ENCODE measurements around the gene CHCHD5. TPM values are rescaled to one million over a fixed set of nuclear protein-coding genes. Genes with fewer than 3 reads are reported as not detected.

CHCHD5 gene
- total and polyA plus RNA-seq, 2 of the 8 experiments (the other 6 are each of a cell fraction or from before 2014, with no cell fraction given) = 27.2 to 71.5 TPM

GRCh38 chr2:112588611-112589045, 4.2 kb downstream of the CHCHD5 start:
- no peak overlapping the region for H3K56ac ChIP-seq (replicated peaks; ENCODE audit: insufficient read length, low read depth, low read length)
- FAIRE-seq = no peak
- H2BK20ac ChIP-seq (ENCODE audit: low read length) = no peak overlapping the region
- H3K18ac ChIP-seq (ENCODE audit: extremely low read depth, low read length) = no peak overlapping the region
- H2BK12ac ChIP-seq (ENCODE audit: low read depth, low read length) = no peak overlapping the region
- TF ChIP-seq SP4 (IDR thresholded peaks at IDR 0.05; ENCODE audit: low read length) = no peak
- TF ChIP-seq FOSL1 (IDR thresholded peaks at IDR 0.05; ENCODE audit: insufficient read depth, low read depth, low read length) = no peak
- no peak for DNase-seq (ENCODE audit: low read depth in 1 of 2, low spot score in 2 of 2)
- no peaks in the 10 kb centered on the region for H3K9me3 ChIP-seq (ENCODE audit: insufficient read depth in 2 of 2, low read depth in 1 of 2, low read length in 1 of 2)
- H2BK120ac ChIP-seq (replicated peaks; ENCODE audit: low read depth, low read length) = no peak overlapping the region
- no peak overlapping the region for H4K8ac ChIP-seq (ENCODE audit: extremely low read depth, insufficient read depth, low read length)
- H3K14ac ChIP-seq (ENCODE audit: insufficient read length) = no peak overlapping the region
- WGBS, 2 experiments (ENCODE audit: extremely low coverage in 1 of 2, insufficient coverage in 1 of 2, insufficient read length in 1 of 2, insufficient replicate concordance in 2 of 2, low coverage in 1 of 2, low lambda C conversion rate in 2 of 2, missing lambda C conversion rate in 1 of 2) = 87% methylated on average over 6 of the region's 6 CpGs; no CpG with 5 or more reads in 1 of the 2 experiments
- peaks cover 0 to 4% (median 3%) of the 10 kb centered on the region in 4 experiments; a peak in 6 of 7 replicates for H3K4me1 ChIP-seq (replicated peaks in 1 of 4; ENCODE audit: control insufficient read depth in 3 of 4, insufficient read depth in 4 of 4, low read length in 3 of 4)
- H2BK15ac ChIP-seq (ENCODE audit: low read length) = no peak overlapping the region
- H3K4ac ChIP-seq (replicated peaks; ENCODE audit: insufficient read length, low read depth, low read length) = no peak overlapping the region
- H4K20me1 ChIP-seq (replicated peaks in 1 of 2; ENCODE audit: control insufficient read depth in 1 of 2, insufficient read depth in 2 of 2, low read length in 2 of 2) = no peaks in the 10 kb centered on the region
- H3K79me2 ChIP-seq (ENCODE audit: control insufficient read depth in 1 of 2, insufficient read depth in 2 of 2, low read length in 2 of 2) = no peaks in the 10 kb centered on the region
- no peak overlapping the region for H3K23ac ChIP-seq (ENCODE audit: insufficient read length)
- CTCF ChIA-PET (ENCODE audit: partially characterized antibody) = interaction anchor here (1.1 to 2.1 kb wide), 2 partner anchors 11 to 38 kb away, joined by 4 read pairs; no protein-coding TSS in a partner anchor
- peaks cover 0 to 8% (median 2%) of the 10 kb centered on the region in 4 experiments; a peak in 5 of 8 replicates for H3K36me3 ChIP-seq (ENCODE audit: control insufficient read depth in 2 of 4, insufficient read depth in 4 of 4, low read length in 3 of 4)
- H3K9ac ChIP-seq (replicated peaks in 1 of 4; ENCODE audit: extremely low read depth in 1 of 4, low read depth in 3 of 4, low read length in 3 of 4) = no peak overlapping the region
- no peak overlapping the region for H3K4me2 ChIP-seq (ENCODE audit: insufficient read depth in 1 of 2, low read depth in 2 of 2, low read length in 2 of 2)
- no peaks in the 10 kb centered on the region for H3K79me1 ChIP-seq (ENCODE audit: low read depth, low read length)
- H3K4me3 ChIP-seq (ENCODE audit: extremely low read depth in 1 of 4, insufficient read depth in 2 of 4, low read depth in 3 of 4, low read length in 4 of 4) = no peak overlapping the region
- H3K27me3 ChIP-seq (replicated peaks in 1 of 4; ENCODE audit: control insufficient read depth in 3 of 4, extremely low read depth in 1 of 4, insufficient read depth in 3 of 4, low read length in 3 of 4) = no peaks in the 10 kb centered on the region
- no peak overlapping the region for H2BK5ac ChIP-seq (ENCODE audit: low read depth, low read length)
- H4K91ac ChIP-seq (replicated peaks; ENCODE audit: insufficient read length, low read length) = no peak overlapping the region
- H2AFZ ChIP-seq (ENCODE audit: low read length) = no peak overlapping the region
- H3K27ac ChIP-seq (ENCODE audit: low read depth, low read length) = no peak overlapping the region
- peaks cover 9% of the 10 kb centered on the region; the same call in 1 of the 2 replicates for H3K23me2 ChIP-seq (ENCODE audit: low read depth, low read length)
- no peak overlapping the region for H4K5ac ChIP-seq (ENCODE audit: insufficient read length, low read depth, low read length)
- POLR2A ChIA-PET (ENCODE audit: partially characterized antibody) = no interaction called here
- no peak overlapping the region for H2AK5ac ChIP-seq (ENCODE audit: low read depth, low read length)

Measured in H1 (cell line).